Measurements from ENCODE around the gene IGLL5. TPM values are rescaled to one million over a fixed set of nuclear protein-coding genes. Genes with fewer than 3 reads are reported as not detected.
"Not testable (repeated sequence)": the region's sequence is repeated elsewhere in the genome, so short reads cannot be mapped to it uniquely, and the experiment has no call there.

Gene IGLL5
- total RNA-seq, 1 donor from 2014 or later = not detected

DNA sequence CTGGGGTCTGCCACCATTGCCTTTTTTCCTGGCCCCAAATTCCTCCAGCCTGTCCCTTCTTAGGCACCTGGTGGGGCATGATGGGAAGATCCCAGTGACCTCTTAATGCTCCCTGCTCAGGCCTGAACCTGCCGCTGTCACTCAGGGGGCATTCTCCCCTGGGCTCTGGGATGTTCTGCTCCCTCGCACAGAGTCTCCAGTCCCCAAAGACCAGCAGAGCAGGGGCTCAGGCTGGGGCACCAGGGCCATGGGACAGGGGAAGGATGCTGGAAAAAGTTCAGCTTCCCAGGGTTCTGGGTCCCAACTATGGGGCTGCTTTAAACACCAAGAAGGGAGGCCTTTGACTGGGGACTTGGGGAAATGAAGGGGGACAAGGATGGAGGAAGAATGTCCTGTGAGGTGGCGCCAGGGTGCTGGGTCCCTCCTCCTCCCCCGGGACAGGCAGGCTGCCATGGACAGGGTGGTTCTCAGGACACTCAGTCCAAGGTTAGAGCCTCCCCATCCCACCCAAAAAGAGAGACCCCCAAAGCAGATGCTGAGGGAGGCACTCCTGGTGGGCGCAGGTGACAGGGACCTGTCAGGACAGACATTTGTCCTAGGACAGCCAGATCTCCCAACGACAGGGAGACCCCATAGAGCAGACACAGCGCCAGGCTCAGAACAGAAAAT lies 30.8 kb downstream of the IGLL5 start:
- no peak for FAIRE-seq
- TF ChIP-seq, protein P1, sequence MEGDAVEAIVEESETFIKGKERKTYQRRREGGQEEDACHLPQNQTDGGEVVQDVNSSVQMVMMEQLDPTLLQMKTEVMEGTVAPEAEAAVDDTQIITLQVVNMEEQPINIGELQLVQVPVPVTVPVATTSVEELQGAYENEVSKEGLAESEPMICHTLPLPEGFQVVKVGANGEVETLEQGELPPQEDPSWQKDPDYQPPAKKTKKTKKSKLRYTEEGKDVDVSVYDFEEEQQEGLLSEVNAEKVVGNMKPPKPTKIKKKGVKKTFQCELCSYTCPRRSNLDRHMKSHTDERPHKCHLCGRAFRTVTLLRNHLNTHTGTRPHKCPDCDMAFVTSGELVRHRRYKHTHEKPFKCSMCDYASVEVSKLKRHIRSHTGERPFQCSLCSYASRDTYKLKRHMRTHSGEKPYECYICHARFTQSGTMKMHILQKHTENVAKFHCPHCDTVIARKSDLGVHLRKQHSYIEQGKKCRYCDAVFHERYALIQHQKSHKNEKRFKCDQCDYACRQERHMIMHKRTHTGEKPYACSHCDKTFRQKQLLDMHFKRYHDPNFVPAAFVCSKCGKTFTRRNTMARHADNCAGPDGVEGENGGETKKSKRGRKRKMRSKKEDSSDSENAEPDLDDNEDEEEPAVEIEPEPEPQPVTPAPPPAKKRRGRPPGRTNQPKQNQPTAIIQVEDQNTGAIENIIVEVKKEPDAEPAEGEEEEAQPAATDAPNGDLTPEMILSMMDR (IDR thresholded peaks at IDR 0.05; ENCODE audit: insufficient read depth, low read length, severe bottlenecking) = no peak
- H3K36me3 ChIP-seq (ENCODE audit: control insufficient read depth, insufficient read depth, low read length) = no peaks in the 10 kb centered on the region

DNA sequence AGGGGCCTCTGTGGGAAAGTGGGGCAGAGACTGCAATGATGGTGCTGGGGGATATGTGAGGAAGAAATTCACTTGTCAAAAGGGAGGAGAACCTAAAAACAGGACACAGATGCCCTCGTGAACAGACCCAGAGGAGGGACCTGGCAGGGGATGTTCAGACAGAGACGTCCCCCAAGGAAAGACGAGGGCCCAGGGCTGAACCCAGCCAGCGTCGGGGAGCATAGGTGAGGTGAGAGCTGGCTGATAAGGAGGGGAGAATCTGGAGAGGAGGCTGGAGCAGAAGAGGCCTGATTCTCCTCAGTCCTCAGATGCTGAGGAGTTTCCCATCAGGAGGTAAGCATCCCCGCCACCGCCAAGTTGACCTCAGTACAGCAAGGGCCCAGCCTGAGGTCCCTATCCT lies 31.4 kb downstream of the IGLL5 start:
- TF ChIP-seq, protein P1 (IDR thresholded peaks at IDR 0.05; ENCODE audit: insufficient read depth, low read length, severe bottlenecking) = no peak
- Histone ChIP-seq H3K27me3 (ENCODE audit: control insufficient read depth, insufficient read depth, low read length) (no peaks in the 10 kb centered on the region), H3K36me3 (ENCODE audit: control insufficient read depth, insufficient read depth, low read length) (no peaks in the 10 kb centered on the region), H3K4me3 (ENCODE audit: low read depth, low read length) (no peak overlapping the region)
- DNase-seq (ENCODE audit: low read depth) = no peak
- no peak for FAIRE-seq

More for the DNA sequence above, 30.8 kb downstream of the IGLL5 start:
- Histone ChIP-seq H3K27me3 (ENCODE audit: control insufficient read depth, insufficient read depth, low read length) (no peaks in the 10 kb centered on the region), H3K4me3 (ENCODE audit: low read depth, low read length) (no peak overlapping the region)
- no peak for DNase-seq (ENCODE audit: low read depth)

DNA sequence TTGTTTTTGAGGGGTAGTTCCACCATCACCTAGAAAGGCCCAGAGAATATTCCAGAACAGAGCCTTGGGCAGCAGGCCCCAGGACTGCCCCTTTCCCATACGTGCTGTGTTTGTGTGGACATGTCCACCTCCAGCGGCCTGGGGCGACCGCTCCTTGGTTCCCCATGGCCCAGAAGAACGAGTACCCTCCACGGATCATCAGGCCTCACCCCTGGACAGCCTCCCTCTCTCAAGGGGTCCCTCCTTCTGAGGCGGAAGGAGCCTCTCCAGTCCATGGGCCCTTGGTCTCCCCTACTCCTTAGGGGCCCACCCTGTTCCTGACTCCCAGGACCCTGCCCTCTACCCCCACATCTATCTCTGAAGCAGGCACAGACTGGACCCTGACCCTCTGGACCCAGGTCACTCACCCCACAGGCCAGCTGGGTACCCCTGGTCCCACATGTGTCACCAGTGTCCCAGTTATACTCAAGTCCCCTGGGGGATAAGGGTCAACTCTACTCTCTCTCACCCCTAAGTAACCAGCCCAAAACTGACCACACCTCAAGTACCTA lies 32.6 kb downstream of the IGLL5 start:
- Histone ChIP-seq H3K36me3 (ENCODE audit: control insufficient read depth, insufficient read depth, low read length) (no peaks in the 10 kb centered on the region), H3K4me3 (ENCODE audit: low read depth, low read length) (no peak overlapping the region), H3K27me3 (ENCODE audit: control insufficient read depth, insufficient read depth, low read length) (no peaks in the 10 kb centered on the region)
- FAIRE-seq = no peak
- TF ChIP-seq, protein P1 (IDR thresholded peaks at IDR 0.05; ENCODE audit: insufficient read depth, low read length, severe bottlenecking) = no peak
- DNase-seq (ENCODE audit: low read depth) = no peak

DNA sequence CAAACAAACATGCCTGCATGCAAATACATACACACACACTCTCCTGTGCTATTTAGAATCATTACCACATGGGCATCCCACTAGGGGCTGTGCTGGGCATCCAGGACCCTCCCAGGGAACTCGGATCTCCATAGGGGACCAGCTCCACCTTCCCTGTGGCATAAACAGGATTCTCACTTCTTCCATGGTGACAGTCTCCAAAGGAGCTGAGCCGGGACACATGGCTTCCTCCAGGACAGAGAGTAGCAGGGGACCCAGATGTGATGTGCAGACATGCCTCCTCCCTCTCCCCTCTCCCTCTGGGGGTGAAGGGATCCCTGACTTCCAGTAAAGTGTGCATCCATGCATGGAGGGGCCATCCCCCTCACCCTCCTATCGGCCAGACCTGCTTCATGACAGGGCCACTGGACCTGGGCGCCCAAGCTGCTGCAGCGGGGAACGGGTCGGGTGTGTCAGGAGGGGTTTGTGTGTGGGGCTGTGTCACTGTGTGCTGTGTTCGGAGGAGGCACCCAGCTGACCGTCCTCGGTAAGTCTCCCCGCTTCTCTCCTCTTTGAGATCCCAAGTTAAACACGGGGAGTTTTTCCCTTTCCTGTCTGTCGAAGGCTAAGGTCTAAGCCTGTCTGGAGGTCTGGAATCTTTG lies 33.4 kb downstream of the IGLL5 start:
- no peak for DNase-seq (ENCODE audit: low read depth)
- Histone ChIP-seq H3K36me3 (ENCODE audit: control insufficient read depth, insufficient read depth, low read length) (no peaks in the 10 kb centered on the region), H3K4me3 (ENCODE audit: low read depth, low read length) (no peak overlapping the region), H3K27me3 (ENCODE audit: control insufficient read depth, insufficient read depth, low read length) (no peaks in the 10 kb centered on the region)
- no peak for FAIRE-seq
- TF ChIP-seq, protein P1 (IDR thresholded peaks at IDR 0.05; ENCODE audit: insufficient read depth, low read length, severe bottlenecking) = no peak

DNA sequence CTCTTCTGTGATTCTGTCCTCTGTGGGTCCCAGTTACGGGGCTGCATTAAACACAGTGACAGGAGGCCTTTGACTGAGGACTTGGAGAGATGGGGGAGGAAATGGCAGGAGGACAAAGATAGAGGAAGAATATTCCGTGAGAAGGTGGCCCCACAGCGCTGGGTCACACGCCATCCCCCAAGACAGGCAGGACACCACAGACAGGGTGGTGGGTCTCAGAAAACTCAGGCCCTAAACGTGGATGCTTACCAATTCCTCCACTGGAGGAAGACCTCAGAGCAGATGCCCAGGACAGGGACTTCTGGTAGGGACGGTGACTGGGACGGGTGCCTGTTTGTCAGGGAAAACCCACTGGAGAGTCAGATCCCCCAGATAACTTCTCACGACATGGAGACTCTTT lies 34.0 kb downstream of the IGLL5 start:
- TF ChIP-seq, protein P1 (IDR thresholded peaks at IDR 0.05; ENCODE audit: insufficient read depth, low read length, severe bottlenecking) = no peak
- no peak for FAIRE-seq

DNA sequence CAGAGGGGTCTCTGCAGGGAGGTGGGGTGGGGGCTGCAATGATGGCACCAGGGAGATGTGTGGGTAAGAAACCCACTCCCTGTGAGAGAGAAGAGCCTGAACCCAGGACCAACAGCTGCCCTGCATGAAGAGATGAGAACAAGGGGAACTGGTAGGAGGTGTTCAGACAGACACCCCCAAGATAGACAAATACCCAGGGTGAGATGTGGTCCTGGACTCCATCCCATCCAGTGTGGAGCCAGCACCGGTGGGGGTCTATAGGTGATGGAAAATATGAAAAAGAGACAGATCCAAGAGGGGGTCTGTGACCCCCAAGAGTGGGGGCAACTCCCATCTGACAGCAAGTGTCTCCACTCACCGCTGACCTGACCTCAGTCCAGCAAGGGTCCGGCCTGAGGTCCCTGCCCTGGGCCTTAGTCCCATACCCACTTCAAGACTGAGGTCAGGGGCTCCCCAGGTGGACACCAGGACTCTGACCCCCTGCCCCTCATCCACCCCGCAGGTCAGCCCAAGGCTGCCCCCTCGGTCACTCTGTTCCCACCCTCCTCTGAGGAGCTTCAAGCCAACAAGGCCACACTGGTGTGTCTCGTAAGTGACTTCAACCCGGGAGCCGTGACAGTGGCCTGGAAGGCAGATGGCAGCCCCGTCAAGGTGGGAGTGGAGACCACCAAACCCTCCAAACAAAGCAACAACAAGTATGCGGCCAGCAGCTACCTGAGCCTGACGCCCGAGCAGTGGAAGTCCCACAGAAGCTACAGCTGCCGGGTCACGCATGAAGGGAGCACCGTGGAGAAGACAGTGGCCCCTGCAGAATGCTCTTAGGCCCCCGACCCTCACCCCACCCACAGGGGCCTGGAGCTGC lies 34.7 kb downstream of the IGLL5 start:
- H3K36me3 ChIP-seq (ENCODE audit: control insufficient read depth, insufficient read depth, low read length); DNase-seq (ENCODE audit: low read depth); H3K4me3 ChIP-seq (ENCODE audit: low read depth, low read length); H3K27me3 ChIP-seq (ENCODE audit: control insufficient read depth, insufficient read depth, low read length); FAIRE-seq: not testable (repeated sequence)

More for the DNA sequence above, 34.0 kb downstream of the IGLL5 start:
- no peaks in the 10 kb centered on the region for H3K36me3 ChIP-seq (ENCODE audit: control insufficient read depth, insufficient read depth, low read length)
- DNase-seq (ENCODE audit: low read depth) = no peak
- H3K27me3 ChIP-seq (ENCODE audit: control insufficient read depth, insufficient read depth, low read length) = no peaks in the 10 kb centered on the region
- no peak overlapping the region for H3K4me3 ChIP-seq (ENCODE audit: low read depth, low read length)
